Colonic mucosa (tissue), 4 donors: ENCODE results near the gene DMD. TPM values are rescaled to one million over a fixed set of nuclear protein-coding genes. Genes with fewer than 3 reads are reported as not detected.

Source experiments
- DNase-seq: peaks from one replicate; pipeline ENCODE4 v3.0.0-alpha.2; 2020
- H3K27ac ChIP-seq: fragments of 200-600 bp; one replicate; pipeline ENCODE4 v1.8.0; 2021
- H3K27me3 ChIP-seq: fragments of 200-600 bp; one replicate; pipeline ENCODE4 v1.8.0; 2021
- H3K36me3 ChIP-seq: fragments of 200-600 bp; one replicate; pipeline ENCODE4 v1.8.0; 2021
- H3K4me1 ChIP-seq: fragments of 200-600 bp; one replicate; pipeline ENCODE4 v1.8.0; 2021; ENCODE audit warnings: mild to moderate bottlenecking
- H3K4me3 ChIP-seq: fragments of 200-600 bp; one replicate; pipeline ENCODE4 v1.8.0; 2021
- H3K9ac ChIP-seq, 2 donors: one replicate each; pipeline ENCODE4 v1.7.0; 2013; ENCODE audit warnings: control low read depth in 2 of 2, low read depth in 2 of 2, low read length in 2 of 2
- H3K9me3 ChIP-seq: fragments of 200-600 bp; one replicate; pipeline ENCODE4 v1.8.0; 2021
- intact Hi-C: fragments of 100-400 bp; cut with DNase I; formaldehyde crosslinking; loops from one replicate; pipeline ENCODE4 v1.14.1; 2022
- total RNA-seq, 2 donors: library from RNA; stranded (reverse); fragmentation: NEBNext Ultra II Directional in 1 of 2; extraction: Animal tissue kit (Norgen Biotek cat#: 25700) in 1 of 2; gene quantifications; one replicate each; pipeline ENCODE4 v1.2.1, GENCODE V29; 2021
- TF ChIP-seq, protein P1 (sequence below): fragments of 200-600 bp; IDR thresholded peaks from one replicate; pipeline ENCODE4 v1.8.0; 2022; ENCODE audit warnings: antibody characterized with exemption, mild to moderate bottlenecking
- donor health status: healthy.
- donor health status: DM: no; HTN: no; CAD: no.
- donor health status: DM: no; HTN: no; CAD: no.

The DMD gene
- total RNA-seq, 2 donors from 2014 or later: 7.3 to 24.5 TPM

- Histone ChIP-seq H3K9me3 (no peaks in the 10 kb centered on the region), H3K9ac (no peak overlapping the region), H3K4me1 (no peaks in the 10 kb centered on the region), H3K27me3 (no peaks in the 10 kb centered on the region), H3K36me3 (no peaks in the 10 kb centered on the region), H3K27ac (no peak overlapping the region), H3K4me3 (no peak overlapping the region)
- TF ChIP-seq, protein P1, sequence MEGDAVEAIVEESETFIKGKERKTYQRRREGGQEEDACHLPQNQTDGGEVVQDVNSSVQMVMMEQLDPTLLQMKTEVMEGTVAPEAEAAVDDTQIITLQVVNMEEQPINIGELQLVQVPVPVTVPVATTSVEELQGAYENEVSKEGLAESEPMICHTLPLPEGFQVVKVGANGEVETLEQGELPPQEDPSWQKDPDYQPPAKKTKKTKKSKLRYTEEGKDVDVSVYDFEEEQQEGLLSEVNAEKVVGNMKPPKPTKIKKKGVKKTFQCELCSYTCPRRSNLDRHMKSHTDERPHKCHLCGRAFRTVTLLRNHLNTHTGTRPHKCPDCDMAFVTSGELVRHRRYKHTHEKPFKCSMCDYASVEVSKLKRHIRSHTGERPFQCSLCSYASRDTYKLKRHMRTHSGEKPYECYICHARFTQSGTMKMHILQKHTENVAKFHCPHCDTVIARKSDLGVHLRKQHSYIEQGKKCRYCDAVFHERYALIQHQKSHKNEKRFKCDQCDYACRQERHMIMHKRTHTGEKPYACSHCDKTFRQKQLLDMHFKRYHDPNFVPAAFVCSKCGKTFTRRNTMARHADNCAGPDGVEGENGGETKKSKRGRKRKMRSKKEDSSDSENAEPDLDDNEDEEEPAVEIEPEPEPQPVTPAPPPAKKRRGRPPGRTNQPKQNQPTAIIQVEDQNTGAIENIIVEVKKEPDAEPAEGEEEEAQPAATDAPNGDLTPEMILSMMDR: no peak
- no peak for DNase-seq
- intact Hi-C loops: no loop called here
Measured at GRCh38 chrX:32599156-32599555, 612.2 kb downstream of the DMD start.

DNA sequence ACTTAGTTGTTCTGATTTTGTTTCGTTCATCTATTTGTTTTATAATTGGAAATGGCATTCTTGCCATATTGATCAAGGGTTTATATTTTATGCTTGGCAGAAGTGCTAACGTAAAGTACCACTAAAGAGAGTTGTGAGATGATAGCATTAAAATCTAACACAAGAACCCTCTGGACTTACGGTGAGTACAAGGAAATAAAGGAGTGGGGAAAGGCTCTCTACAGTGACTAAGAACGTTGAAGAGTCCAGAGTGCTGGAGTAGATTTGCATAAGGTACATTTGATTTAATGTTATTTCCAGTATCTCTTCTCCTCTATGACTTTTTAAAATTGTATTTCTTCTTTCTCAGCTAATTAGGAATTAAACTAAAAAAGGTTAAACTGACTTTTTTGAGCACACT is 612.6 kb downstream of the DMD start:
- H3K9ac ChIP-seq: no peak overlapping the region
- no peaks in the 10 kb centered on the region for H3K4me1 ChIP-seq
- H3K27me3 ChIP-seq: no peaks in the 10 kb centered on the region
- no peaks in the 10 kb centered on the region for H3K36me3 ChIP-seq
- intact Hi-C loops: no loop called here
- H3K27ac ChIP-seq: no peak overlapping the region
- no peak for DNase-seq
- no peak overlapping the region for H3K4me3 ChIP-seq
- TF ChIP-seq, protein P1: no peak
- no peaks in the 10 kb centered on the region for H3K9me3 ChIP-seq

DNA sequence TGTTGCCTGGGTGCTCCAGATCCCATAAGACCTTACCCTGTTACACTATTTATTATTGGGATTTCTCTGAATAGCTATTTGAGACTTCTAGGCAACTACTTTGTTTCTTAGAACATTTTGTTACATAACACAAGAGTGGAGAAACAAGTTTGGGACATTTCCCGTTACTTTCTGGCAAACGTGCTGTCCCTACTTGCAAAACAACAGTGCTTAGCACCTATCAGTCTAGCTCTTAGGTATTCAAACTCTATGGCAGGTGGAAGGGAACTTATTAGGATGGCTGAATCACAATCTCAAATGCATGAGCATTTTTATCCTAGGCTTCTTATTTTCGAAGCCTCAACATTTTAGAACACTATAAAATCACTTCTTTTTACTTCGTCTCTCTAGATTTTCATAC is 613.6 kb downstream of the DMD start:
- Histone ChIP-seq H3K27me3 (no peaks in the 10 kb centered on the region), H3K9me3 (no peaks in the 10 kb centered on the region), H3K9ac (no peak overlapping the region), H3K36me3 (no peaks in the 10 kb centered on the region), H3K4me1 (no peaks in the 10 kb centered on the region), H3K27ac (no peak overlapping the region), H3K4me3 (no peak overlapping the region)
- TF ChIP-seq, protein P1: no peak
- intact Hi-C loops: no loop called here
- DNase-seq: no peak

- no peak for DNase-seq
- no peak overlapping the region for H3K4me3 ChIP-seq
Measured at GRCh38 chrX:32592786-32593185, 618.6 kb downstream of the DMD start.

DNA sequence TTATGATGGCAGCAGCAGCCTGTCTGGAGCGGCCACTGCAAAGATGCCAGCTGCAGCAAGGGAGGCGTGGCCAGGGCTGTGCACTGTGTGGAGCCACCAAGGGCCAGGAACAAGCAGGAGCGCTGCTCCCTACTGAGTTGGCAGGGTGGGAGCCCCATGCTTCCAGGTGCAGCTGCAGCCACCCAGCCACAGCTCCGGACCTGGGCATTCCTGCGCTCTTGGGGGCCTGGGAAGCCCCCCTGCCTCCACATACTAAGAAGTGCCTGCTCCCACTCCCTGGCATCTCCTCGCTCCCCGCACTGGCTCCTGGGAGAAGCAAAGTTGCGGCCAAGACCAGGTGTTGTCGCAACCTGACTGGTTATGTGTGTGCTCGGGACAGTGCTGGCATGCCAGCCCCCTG is 619.8 kb downstream of the DMD start:
- Histone ChIP-seq H3K27me3 (no peaks in the 10 kb centered on the region), H3K36me3 (no peaks in the 10 kb centered on the region), H3K9ac (no peak overlapping the region), H3K4me3 (no peak overlapping the region), H3K27ac (no peak overlapping the region), H3K4me1 (no peaks in the 10 kb centered on the region), H3K9me3 (no peaks in the 10 kb centered on the region)
- intact Hi-C loops: no loop called here
- TF ChIP-seq, protein P1: no peak
- DNase-seq: no peak

More at GRCh38 chrX:32592786-32593185, 618.6 kb downstream of the DMD start:
- TF ChIP-seq, protein P1: no peak
- Histone ChIP-seq H3K9me3 (no peaks in the 10 kb centered on the region), H3K36me3 (no peaks in the 10 kb centered on the region), H3K27me3 (no peaks in the 10 kb centered on the region), H3K27ac (no peak overlapping the region), H3K4me1 (no peaks in the 10 kb centered on the region), H3K9ac (no peak overlapping the region)
- intact Hi-C loops: no loop called here

DNA sequence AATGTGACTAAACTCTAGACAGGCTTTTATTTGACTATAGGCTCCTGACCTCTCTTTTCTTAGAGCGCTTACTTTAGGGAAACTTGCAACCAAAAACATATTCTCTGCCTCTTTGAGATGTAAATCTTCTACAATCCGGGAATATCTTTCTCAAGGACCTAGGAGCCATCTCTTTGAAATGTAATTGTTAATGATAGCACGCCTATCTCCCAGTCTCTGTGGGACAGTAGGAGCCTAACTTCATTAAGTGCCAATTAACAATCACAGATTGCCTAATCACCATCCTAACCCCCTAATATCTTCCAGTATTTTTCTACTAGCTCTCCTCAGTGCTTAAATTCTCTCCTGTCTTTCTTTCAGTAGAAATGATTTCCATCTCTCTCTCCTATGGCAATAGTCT is 628.6 kb downstream of the DMD start:
- no peak for DNase-seq
- Histone ChIP-seq H3K9ac (no peak overlapping the region), H3K36me3 (no peaks in the 10 kb centered on the region), H3K4me1 (no peaks in the 10 kb centered on the region), H3K9me3 (no peaks in the 10 kb centered on the region), H3K27me3 (no peaks in the 10 kb centered on the region), H3K4me3 (no peak overlapping the region), H3K27ac (no peak overlapping the region)
- TF ChIP-seq, protein P1: no peak
- intact Hi-C loops: no loop called here
